ENCODE results near the gene ZNF585A.

- TF ChIP-seq, protein P1, sequence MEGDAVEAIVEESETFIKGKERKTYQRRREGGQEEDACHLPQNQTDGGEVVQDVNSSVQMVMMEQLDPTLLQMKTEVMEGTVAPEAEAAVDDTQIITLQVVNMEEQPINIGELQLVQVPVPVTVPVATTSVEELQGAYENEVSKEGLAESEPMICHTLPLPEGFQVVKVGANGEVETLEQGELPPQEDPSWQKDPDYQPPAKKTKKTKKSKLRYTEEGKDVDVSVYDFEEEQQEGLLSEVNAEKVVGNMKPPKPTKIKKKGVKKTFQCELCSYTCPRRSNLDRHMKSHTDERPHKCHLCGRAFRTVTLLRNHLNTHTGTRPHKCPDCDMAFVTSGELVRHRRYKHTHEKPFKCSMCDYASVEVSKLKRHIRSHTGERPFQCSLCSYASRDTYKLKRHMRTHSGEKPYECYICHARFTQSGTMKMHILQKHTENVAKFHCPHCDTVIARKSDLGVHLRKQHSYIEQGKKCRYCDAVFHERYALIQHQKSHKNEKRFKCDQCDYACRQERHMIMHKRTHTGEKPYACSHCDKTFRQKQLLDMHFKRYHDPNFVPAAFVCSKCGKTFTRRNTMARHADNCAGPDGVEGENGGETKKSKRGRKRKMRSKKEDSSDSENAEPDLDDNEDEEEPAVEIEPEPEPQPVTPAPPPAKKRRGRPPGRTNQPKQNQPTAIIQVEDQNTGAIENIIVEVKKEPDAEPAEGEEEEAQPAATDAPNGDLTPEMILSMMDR (IDR thresholded peaks at IDR 0.05; ENCODE audit: insufficient read depth, low read length, poor library complexity, severe bottlenecking): no peak
- no peak for TF ChIP-seq EZH2phosphoT487 (conservative IDR thresholded peaks at IDR 0.05; ENCODE audit: low read length)
Measured at GRCh38 chr19:37218592-37218935, 46.1 kb upstream of the ZNF585A start.

Data from SU-DHL-6 (cell line).